Gastrocnemius medialis (tissue), 4 donors: ENCODE results near the gene VARS1.

Experiments used
- CTCF ChIP-seq, 5 experiments: fragments of 450-650 bp in 3 of 5; fragments of 200-600 bp in 2 of 5; sonication (generic) in 2 of 5; IDR thresholded peaks in 4 of 5; conservative IDR thresholded peaks in 1 of 5; 1 replicate in 4 of 5; 2 replicates in 1 of 5; pipeline ENCODE4 v1.5.1; 2016 to 2019; ENCODE audit warnings: antibody characterized with exemption in 5 of 5, mild to moderate bottlenecking in 3 of 5, moderate library complexity in 3 of 5
- POLR2A ChIP-seq, 2 donors: fragments of 450-650 bp; IDR thresholded peaks; one replicate each; pipeline ENCODE4 v1.6.1; 2017; ENCODE audit warnings: antibody characterized with exemption in 2 of 2, mild to moderate bottlenecking in 2 of 2, moderate library complexity in 2 of 2

DNA sequence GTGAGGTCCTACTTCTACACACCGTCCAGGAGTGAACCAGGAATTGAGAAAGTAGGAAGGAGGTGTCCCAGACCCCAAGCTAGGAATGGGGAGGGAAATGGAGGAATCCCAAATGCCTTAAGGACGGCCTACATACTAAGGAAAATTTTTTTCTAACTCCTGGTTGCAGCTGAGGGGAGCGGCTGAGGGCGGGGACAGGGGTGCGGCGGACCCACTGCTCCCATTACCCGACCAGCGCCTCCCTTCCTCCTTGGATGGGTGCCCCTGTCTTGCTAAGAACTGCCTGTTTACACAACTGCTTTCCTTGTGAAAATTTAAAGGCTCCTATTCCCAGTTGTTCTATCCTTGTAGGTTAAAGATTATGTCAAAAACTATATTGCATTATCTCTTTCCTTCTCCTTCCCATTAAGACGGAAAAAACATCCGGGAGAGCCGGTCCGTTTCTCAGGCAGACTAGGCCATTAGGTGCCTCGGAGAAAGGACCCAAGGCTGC lies 31.3 kb upstream of the VARS1 start:
- no peak for TF ChIP-seq CTCF (IDR thresholded peaks at IDR 0.05 in 4 of 5, conservative IDR thresholded peaks at IDR 0.05 in 1 of 5)
- no peak for TF ChIP-seq POLR2A (IDR thresholded peaks at IDR 0.05)
